Neural progenitor cell (in vitro differentiated cells): ENCODE measurements around the gene NLRC3.

Experiments
- EZH2 ChIP-seq: fragments of 200-600 bp; sonication (generic); IDR thresholded peaks from 2 replicates; pipeline ENCODE4 v1.6.1; 2017; ENCODE audit warnings: antibody characterized with exemption, mild to moderate bottlenecking, moderate library complexity
- EZH2phosphoT487 ChIP-seq: fragments of 200-600 bp; sonication (generic); IDR thresholded peaks from 2 replicates; pipeline ENCODE4 v1.6.1; 2017; ENCODE audit warnings: antibody characterized with exemption
- TF ChIP-seq, protein P1 (sequence below): fragments of 200-600 bp; sonication (generic); IDR thresholded peaks from 2 replicates; pipeline ENCODE4 v1.5.1; 2017; ENCODE audit warnings: antibody characterized with exemption, mild to moderate bottlenecking

DNA sequence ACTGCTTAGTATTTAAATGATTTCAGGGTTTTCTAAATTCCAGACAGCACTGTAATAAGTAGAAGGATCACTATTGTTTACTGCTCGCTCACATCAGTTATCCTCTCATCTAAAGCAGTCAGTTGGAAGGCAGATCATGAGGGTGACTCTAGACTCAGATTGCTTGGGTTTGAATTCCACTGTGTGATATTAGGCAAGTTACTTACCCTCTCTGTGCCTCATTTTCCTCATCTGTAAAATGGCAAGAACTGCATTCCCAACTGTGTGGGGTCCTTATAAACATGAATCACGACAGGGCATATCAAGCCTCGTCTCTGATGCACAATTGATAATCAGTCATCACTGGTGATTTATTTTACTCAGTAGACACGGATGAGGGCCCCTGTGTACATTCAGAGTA, 61.3 kb downstream of the NLRC3 start:
- TF ChIP-seq, protein P1, sequence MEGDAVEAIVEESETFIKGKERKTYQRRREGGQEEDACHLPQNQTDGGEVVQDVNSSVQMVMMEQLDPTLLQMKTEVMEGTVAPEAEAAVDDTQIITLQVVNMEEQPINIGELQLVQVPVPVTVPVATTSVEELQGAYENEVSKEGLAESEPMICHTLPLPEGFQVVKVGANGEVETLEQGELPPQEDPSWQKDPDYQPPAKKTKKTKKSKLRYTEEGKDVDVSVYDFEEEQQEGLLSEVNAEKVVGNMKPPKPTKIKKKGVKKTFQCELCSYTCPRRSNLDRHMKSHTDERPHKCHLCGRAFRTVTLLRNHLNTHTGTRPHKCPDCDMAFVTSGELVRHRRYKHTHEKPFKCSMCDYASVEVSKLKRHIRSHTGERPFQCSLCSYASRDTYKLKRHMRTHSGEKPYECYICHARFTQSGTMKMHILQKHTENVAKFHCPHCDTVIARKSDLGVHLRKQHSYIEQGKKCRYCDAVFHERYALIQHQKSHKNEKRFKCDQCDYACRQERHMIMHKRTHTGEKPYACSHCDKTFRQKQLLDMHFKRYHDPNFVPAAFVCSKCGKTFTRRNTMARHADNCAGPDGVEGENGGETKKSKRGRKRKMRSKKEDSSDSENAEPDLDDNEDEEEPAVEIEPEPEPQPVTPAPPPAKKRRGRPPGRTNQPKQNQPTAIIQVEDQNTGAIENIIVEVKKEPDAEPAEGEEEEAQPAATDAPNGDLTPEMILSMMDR = no peak
- TF ChIP-seq EZH2 (no peak), EZH2phosphoT487 (no peak)
